Glutamatergic neuron (in vitro differentiated cells): Measurements from ENCODE around the gene CYTH1. TPM values are rescaled to one million over a fixed set of nuclear protein-coding genes. Genes with fewer than 3 reads are reported as not detected.

Experiments used
- DNase-seq: peaks from one replicate; pipeline ENCODE4 v3.0.0; 2022
- H3K27ac Mint-ChIP-seq: one replicate; pipeline ENCODE4 v1.8.0; 2020; ENCODE audit warnings: mild to moderate bottlenecking, mixed read lengths, inconsistent platforms; ENCODE audit not compliant: unreplicated experiment
- H3K27me3 Mint-ChIP-seq: one replicate; pipeline ENCODE4 v1.8.0; 2020; ENCODE audit warnings: mild to moderate bottlenecking, moderate library complexity, mixed read lengths, inconsistent platforms; ENCODE audit not compliant: unreplicated experiment
- H3K36me3 Mint-ChIP-seq: one replicate; pipeline ENCODE4 v1.8.0; 2020; ENCODE audit warnings: mild to moderate bottlenecking, mixed read lengths, inconsistent platforms; ENCODE audit not compliant: unreplicated experiment
- H3K4me1 Mint-ChIP-seq: one replicate; pipeline ENCODE4 v1.8.0; 2020; ENCODE audit warnings: mild to moderate bottlenecking, low read depth, mixed read lengths, inconsistent platforms; ENCODE audit not compliant: unreplicated experiment
- H3K4me3 Mint-ChIP-seq: one replicate; pipeline ENCODE4 v1.8.0; 2020; ENCODE audit warnings: mild to moderate bottlenecking, mixed read lengths, inconsistent platforms; ENCODE audit not compliant: unreplicated experiment
- H3K9me3 Mint-ChIP-seq: one replicate; pipeline ENCODE4 v1.8.0; 2020; ENCODE audit warnings: mild to moderate bottlenecking, moderate library complexity, mixed read lengths, inconsistent platforms; ENCODE audit not compliant: unreplicated experiment
- total RNA-seq: library from RNA; stranded (reverse); fragmentation: NEBNext Ultra II Directional; extraction: Animal tissue kit (Norgen Biotek cat#: 25700); gene quantifications from one replicate; pipeline ENCODE4 v1.2.1, GENCODE V29; 2021; ENCODE audit not compliant: unreplicated experiment
- TF ChIP-seq, protein P1 (sequence below): fragments of 200-600 bp; sonication (generic); IDR thresholded peaks from one replicate; pipeline ENCODE4 v1.5.0; 2021; ENCODE audit not compliant: partially characterized antibody, unreplicated experiment

Gene CYTH1
- total RNA-seq, 1 donor from 2014 or later, result 57.2 TPM

DNA sequence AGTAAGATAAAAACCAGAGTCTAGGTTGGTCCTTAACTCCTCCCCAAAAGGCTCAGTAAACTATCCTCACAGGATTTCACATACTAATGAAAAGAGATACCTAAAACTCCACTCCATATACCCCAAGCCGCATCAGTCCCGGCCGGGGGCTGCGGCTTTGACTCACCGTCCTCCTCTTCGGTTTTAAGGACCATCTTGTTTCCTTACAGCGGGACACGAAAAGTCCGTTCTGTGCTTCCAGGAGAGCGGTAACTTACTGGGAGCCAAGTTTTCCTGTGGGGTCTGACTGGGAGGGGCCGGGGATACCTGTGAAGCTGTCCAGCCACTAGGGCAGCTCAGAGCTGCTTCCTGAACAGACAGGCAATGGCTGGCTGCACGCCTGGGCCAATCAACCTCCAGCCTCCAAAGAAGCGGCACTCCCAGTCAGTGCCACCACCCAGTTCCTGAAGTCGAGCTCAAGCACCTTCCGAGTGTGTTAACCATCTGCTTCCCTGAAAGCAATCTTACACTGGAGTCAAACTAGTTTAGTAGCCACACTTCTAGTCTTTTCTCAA lies 45.5 kb downstream of the CYTH1 start:
- H3K36me3 Mint-ChIP-seq, result peaks cover 5% of the 10 kb centered on the region

DNA sequence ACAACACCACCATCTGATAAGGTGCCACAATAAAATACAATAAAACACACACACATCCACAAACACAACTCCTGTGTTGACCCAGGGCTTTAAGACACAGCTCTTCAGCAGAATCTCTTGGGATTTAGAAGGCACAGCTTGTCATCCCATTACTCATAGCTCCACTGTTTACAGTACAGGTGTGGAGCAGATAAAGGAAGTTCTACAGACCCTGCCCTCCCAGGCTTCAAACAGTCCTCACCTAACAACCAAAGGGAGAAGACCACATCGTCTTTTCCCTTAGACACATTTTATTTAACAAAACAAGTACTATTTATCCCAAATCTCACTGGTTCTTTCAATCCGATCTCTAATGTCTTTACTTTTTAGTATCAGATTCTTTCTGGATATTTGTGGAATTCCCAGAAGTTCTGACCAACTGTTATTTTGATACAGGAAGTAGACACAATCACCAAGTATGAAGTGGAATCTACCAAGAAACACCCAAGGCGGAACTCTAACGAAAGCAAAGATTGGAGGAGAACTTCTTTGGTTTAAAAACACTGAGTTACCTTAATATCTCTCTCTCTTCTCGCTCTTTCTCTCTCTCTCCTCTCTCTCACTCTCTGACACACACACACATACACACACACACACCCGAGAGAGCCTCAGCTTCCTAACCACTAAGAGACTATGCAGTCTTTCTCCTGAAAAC lies 46.1 kb downstream of the CYTH1 start:
- H3K4me3 Mint-ChIP-seq, result no peak overlapping the region
- peaks cover 5% of the 10 kb centered on the region for H3K36me3 Mint-ChIP-seq
- no peak for DNase-seq
- peaks cover 4% of the 10 kb centered on the region for H3K27me3 Mint-ChIP-seq
- TF ChIP-seq, protein P1, sequence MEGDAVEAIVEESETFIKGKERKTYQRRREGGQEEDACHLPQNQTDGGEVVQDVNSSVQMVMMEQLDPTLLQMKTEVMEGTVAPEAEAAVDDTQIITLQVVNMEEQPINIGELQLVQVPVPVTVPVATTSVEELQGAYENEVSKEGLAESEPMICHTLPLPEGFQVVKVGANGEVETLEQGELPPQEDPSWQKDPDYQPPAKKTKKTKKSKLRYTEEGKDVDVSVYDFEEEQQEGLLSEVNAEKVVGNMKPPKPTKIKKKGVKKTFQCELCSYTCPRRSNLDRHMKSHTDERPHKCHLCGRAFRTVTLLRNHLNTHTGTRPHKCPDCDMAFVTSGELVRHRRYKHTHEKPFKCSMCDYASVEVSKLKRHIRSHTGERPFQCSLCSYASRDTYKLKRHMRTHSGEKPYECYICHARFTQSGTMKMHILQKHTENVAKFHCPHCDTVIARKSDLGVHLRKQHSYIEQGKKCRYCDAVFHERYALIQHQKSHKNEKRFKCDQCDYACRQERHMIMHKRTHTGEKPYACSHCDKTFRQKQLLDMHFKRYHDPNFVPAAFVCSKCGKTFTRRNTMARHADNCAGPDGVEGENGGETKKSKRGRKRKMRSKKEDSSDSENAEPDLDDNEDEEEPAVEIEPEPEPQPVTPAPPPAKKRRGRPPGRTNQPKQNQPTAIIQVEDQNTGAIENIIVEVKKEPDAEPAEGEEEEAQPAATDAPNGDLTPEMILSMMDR, result no peak
- H3K27ac Mint-ChIP-seq, result no peak overlapping the region
- peaks cover 5% of the 10 kb centered on the region for H3K9me3 Mint-ChIP-seq
- H3K4me1 Mint-ChIP-seq, result peaks cover 46% of the 10 kb centered on the region

More for the DNA sequence above, 45.5 kb downstream of the CYTH1 start:
- no peak for DNase-seq
- Mint-ChIP-seq H3K4me3 (peak overlapping the region; percentile 20), H3K4me1 (peaks cover 46% of the 10 kb centered on the region), H3K9me3 (peaks cover 5% of the 10 kb centered on the region), H3K27me3 (peaks cover 4% of the 10 kb centered on the region), H3K27ac (peak overlapping the region; percentile 59)
- TF ChIP-seq, protein P1, result no peak

DNA sequence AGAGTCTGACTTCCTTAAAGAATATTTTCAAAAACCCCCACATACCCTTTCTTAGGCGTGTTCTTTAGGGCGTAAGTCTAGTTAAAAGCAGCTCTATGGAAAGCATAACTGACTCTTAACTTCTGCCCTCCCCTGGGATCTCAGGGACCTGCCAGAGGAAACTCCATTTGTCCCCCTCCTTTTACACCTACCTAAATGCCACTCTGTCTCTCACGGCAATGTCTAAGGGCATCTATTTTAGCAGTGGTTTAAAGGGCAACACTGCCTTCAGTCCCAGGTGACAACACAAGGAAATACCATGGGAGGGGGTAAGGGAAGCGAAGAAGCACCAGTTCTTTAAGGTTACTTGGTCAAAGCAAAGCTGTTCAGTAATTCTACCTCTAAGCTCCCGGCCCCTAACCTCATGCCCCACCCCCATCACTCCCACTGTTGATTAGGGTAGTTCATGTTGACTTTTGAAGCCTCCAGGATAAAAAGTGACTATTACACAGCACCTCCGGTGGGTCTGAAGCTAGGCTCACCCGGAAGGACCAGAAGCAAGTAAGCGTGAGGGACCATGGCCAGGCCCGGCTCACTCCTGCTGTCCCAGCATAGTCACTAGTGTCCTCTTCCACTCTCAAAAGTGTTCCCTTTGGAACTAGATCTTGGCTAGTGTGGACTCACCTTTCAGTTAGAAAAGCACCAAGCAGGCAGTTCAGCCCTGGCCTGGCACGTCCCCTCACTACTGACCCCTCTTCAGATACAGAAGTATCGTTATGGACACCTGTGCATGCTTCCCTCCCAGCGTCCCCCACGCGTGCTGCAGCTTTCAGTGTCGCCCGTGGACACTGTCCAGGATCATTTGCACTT lies 47.1 kb downstream of the CYTH1 start:
- no peak overlapping the region for H3K4me3 Mint-ChIP-seq
- H3K36me3 Mint-ChIP-seq, result peaks cover 5% of the 10 kb centered on the region
- peak overlapping the region; percentile 59 for H3K27ac Mint-ChIP-seq
- H3K27me3 Mint-ChIP-seq, result peaks cover 2% of the 10 kb centered on the region
- DNase-seq, result no peak
- peaks cover 46% of the 10 kb centered on the region for H3K4me1 Mint-ChIP-seq
- H3K9me3 Mint-ChIP-seq, result peaks cover 5% of the 10 kb centered on the region
- TF ChIP-seq, protein P1, result no peak

DNA sequence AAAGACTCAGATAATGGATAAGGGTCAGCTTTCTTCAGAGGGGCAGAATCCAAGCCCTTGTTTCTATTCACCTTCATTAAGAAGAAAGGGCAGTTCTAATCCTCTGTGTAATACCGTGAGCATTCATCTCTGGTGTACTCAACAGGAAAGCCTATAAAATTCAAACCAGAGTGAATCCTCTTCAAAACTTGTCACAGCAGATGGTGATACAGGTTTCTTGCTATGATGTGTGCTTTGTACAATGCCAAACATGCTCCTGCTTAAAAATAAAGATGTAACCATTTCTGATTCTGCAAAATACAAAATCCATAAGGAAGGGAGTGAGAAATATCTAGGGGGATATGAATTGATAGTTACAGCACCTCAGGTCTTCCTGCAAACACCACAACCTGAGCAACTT lies 49.7 kb downstream of the CYTH1 start:
- Mint-ChIP-seq H3K4me1 (peaks cover 29% of the 10 kb centered on the region), H3K36me3 (no peaks in the 10 kb centered on the region), H3K27me3 (peaks cover 1% of the 10 kb centered on the region), H3K9me3 (no peaks in the 10 kb centered on the region), H3K27ac (no peak overlapping the region), H3K4me3 (no peak overlapping the region)
- no peak for DNase-seq
- TF ChIP-seq, protein P1, result no peak
